ENCODE results near the gene KMT2B.

Gene KMT2B

DNA sequence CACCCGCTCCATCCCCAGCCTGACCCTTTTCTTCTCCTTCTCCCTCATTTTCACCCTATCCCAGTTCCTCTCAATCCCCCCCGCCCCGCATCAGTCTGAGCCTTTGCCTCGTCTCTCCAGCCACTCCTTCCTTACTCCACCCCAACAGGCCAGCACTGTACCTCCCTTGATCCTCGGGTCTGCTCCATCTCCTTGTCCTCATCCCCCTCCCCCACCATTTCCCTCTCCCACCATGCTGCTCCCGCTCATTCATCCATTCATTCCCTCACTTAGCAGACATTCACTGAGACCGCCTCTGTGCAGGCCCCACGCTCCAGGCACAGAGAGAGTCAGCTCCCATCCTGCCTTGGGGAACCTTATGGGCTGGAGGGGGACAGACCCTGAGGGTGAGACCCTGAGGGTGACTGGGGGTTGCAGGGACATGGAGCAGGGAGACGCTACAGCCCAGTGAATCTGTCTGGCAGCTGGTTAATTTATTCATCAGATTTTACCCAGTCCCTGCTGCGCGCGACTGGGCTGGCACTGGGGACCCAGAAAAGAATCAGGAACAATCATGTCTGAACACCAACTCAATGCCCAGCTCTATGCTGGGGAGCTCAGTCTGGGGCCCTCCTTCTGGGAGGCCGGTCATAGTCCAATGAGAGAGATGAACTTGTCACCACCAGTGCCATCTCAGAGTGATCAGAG lies 58.4 kb downstream of the KMT2B start:
- in situ Hi-C loops (cut with HindIII; ENCODE audit: low sequenced_read_pairs), result no loop called here

DNA sequence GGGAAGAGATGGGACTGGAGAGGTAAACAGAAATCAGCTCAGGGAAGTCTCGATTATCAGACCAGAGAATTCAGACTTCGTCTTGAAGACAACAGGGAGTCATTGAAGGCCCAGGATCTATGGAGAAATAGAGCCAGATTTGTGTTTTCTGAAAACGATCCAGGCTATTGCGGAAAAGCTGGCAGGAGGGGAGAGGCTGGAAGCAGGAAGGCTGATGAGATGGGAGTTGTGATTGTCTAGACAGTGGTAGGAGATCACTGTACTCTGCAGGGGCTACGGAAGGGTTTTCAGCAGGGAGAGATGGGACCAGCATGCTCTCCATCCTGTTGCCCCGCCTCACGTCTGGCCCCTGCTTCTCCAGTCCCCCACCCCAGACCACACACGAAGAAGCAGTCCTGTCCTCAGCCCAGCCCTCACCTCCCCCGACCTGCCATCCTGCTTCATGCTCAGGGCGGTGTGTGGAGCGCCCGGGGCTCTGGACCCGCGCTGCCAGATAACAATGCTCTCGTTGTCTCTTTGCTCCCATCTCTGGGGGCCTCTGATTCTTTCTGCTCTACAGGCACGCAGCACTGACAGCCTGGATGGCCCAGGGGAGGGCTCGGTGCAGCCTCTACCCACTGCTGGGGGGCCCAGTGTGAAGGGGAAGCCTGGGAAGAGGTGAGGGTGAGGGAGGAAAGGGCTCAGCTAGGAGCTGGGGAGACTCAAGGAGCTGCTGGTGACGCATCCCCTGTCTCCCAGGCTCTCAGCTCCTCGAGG lies 59.5 kb downstream of the KMT2B start:
- in situ Hi-C loops (cut with HindIII; ENCODE audit: low sequenced_read_pairs), result no loop called here

DNA sequence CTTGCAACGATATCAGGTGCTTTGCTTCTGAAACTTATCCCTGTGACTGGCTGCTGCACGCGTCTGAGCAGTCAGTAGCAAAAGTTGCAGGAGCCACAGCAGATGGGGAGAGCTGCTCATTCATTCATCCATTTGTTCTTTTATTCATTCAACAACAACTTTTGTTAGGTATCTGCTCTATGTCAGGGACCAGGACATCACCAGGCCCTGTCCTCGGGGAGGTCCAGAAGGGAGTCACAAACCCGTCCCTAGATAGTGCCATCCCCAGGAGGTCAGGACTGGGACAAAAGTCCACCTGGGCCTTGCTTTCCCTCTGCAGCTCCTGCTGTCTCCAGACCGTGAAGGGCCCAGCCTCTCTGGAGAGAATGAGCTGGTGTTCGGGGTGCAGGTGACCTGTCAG lies 60.2 kb downstream of the KMT2B start:
- in situ Hi-C loops (cut with HindIII; ENCODE audit: low sequenced_read_pairs), result no loop called here

DNA sequence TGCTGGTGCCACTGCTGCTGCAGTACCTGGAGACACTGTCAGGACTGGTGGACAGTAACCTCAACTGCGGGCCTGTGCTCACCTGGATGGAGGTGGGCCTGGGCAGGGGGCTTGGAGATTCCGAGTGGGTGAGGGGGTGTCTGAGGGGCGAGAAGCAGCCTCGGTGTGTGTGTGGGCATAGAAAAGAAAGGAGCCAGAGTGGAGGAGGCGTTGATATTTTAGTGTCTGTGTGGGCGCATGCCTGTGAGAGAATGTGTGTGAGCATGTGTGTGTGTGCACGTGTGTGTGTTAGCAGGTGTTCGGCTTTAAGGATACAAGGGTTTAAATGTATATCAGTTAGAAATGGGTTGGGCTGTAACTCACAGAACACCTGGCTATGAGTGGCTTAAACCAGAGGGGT lies 61.2 kb downstream of the KMT2B start:
- in situ Hi-C loops (cut with HindIII; ENCODE audit: low sequenced_read_pairs), result no loop called here

DNA sequence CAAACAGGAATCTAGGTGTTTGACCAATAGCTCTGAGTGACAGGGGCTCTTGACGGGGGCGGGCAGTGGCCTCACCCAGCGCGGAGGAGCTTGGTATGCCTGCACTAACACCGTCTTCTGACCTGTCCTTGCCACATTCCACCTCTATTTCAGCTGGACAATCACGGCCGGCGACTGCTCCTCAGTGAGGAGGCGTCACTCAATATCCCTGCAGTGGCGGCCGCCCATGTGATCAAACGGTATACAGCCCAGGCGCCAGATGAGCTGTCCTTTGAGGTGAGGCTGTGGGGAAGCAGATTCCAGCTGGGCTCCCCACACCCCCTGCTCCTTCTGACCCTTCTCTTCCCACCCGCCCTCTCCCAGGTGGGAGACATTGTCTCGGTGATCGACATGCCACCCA lies 62.3 kb downstream of the KMT2B start:
- in situ Hi-C loops (cut with HindIII; ENCODE audit: low sequenced_read_pairs), result no loop called here

DNA sequence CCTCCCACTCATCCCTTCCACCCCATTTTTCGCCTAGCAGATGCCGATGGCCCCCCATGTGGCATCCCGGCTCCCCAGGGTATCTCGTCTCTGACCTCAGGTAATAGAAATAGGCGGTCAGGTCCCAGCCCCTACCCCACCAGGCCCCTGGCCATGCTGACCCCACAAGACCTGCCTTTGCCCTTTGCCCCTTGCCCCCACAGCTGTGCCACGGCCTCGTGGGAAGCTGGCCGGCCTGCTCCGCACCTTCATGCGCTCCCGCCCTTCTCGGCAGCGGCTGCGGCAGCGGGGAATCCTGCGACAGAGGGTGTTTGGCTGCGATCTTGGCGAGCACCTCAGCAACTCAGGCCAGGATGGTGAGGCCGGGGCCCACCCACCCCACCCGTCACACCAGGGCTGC lies 62.9 kb downstream of the KMT2B start:
- in situ Hi-C loops (cut with HindIII; ENCODE audit: low sequenced_read_pairs), result no loop called here

DNA sequence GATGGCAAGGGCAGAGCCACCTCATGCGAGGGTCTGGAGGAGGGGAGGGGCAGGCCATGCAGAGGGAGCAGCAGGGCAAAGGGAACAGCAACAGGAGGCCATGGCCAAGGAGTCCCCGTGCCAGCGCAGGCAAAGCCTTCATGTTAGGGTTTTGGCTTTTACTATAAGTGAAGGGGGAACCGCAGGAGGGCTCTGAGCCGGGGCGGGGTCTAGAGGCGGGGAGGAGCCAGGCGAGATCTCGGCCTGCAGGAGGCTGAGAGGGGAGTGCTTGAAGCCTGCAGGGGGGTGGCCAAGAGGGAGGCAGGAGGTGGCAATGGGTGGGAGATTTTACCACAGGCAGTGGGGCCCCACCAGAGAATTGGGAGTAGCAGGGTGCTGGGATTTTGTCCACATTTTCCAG lies 63.8 kb downstream of the KMT2B start:
- in situ Hi-C loops (cut with HindIII; ENCODE audit: low sequenced_read_pairs), result no loop called here

DNA sequence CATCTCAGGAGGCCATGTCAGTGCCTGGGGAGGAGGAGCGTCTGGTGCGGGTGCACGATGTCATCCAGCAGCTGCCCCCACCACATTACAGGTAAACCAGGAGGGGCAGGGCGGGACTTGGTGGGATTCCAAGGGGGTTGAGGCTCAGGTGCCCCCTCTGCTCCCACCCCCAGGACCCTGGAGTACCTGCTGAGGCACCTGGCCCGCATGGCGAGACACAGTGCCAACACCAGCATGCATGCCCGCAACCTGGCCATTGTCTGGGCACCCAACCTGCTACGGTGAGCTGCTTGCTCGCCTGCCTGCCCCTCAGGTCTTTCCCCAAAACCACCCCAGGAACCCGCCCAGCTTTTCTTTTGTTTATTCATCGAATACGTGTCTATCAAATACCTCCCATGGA lies 64.8 kb downstream of the KMT2B start:
- in situ Hi-C loops (cut with HindIII; ENCODE audit: low sequenced_read_pairs), result no loop called here

DNA sequence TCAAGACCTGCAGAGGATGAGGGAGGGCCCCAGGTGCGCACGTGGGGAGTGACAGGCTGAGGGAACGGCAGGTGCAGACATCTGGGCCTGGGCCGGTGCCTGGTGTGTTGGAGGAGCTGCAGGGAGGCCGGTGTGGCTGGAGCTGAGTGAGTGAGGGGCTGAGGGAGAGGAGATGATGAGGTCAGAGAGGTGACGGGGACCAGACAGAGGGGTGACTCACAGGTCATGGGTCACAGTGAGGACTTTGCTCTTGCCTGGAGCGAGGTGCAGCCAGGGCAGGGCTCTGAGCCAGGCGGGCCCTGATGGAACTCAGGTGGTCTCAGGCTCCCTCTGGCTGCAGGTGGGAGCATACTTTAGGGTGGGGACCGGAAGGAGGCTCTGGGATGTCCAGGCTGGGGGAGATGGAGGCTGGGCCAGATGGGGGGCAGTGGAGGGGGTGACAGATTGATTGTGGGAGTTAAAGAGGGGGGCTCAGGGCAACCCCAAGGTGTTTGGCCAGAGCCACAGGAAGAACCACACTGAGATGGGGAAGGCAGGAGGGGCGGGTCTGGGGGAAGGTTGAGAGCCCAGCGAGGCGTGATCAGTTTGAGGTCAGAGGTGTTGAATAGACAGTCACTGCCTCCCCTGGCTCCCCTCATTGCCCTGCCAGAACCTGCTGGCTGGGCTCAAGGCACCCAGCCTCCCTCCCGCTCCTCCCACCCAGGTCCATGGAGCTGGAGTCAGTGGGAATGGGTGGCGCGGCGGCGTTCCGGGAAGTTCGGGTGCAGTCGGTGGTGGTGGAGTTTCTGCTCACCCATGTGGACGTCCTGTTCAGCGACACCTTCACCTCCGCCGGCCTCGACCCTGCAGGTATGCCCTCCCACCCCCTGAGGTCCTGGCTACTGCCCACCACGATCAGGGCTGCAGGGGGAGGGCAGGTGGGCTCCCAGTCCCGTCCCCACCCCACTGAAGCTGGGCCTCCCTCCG lies 65.9 kb downstream of the KMT2B start:
- in situ Hi-C loops (cut with HindIII; ENCODE audit: low sequenced_read_pairs), result no loop called here

DNA sequence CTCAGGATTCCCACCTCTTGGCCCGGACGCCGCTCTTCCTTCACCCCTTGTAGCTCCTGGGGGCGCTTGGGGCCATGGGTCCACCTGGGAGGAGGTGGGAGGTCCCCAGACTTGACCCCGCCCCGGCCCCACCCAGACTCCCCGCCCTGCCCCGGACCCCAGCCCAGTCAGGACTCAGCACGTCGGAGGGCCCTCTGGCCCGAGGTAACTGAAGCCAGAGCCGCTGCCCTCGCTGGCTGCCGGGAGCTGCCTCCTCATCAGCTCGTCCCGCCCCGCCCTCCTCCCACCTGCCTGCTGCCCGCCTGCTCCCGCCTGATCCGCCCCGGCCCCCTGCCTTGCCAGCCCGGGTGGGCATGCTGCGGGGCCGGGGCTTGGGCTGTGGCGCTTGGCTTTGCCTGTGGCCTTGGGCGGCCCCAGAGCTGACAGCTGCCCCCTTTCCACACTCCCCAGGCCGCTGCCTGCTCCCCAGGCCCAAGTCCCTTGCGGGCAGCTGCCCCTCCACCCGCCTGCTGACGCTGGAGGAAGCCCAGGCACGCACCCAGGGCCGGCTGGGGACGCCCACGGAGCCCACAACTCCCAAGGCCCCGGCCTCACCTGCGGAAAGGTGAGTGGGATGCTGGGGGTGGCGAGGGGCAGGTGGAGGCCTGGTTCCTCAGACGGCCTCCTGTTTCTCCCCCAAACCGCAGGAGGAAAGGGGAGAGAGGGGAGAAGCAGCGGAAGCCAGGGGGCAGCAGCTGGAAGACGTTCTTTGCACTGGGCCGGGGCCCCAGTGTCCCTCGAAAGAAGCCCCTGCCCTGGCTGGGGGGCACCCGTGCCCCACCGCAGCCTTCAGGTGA lies 66.9 kb downstream of the KMT2B start:
- in situ Hi-C loops (cut with HindIII; ENCODE audit: low sequenced_read_pairs), result no loop called here

DNA sequence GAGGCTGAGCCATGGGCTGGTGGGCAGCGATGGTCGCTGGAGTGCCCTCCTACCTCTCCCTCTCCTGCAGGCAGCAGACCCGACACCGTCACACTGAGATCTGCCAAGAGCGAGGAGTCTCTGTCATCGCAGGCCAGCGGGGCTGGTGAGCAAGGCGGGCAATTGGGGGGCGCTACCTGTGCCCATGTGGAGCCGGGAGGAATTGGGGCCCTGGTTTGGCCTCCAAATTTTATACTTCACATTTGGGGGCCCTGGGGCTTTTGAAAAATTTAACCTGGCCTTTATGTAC lies 67.5 kb downstream of the KMT2B start:
- in situ Hi-C loops (cut with HindIII; ENCODE audit: low sequenced_read_pairs), result no loop called here

DNA sequence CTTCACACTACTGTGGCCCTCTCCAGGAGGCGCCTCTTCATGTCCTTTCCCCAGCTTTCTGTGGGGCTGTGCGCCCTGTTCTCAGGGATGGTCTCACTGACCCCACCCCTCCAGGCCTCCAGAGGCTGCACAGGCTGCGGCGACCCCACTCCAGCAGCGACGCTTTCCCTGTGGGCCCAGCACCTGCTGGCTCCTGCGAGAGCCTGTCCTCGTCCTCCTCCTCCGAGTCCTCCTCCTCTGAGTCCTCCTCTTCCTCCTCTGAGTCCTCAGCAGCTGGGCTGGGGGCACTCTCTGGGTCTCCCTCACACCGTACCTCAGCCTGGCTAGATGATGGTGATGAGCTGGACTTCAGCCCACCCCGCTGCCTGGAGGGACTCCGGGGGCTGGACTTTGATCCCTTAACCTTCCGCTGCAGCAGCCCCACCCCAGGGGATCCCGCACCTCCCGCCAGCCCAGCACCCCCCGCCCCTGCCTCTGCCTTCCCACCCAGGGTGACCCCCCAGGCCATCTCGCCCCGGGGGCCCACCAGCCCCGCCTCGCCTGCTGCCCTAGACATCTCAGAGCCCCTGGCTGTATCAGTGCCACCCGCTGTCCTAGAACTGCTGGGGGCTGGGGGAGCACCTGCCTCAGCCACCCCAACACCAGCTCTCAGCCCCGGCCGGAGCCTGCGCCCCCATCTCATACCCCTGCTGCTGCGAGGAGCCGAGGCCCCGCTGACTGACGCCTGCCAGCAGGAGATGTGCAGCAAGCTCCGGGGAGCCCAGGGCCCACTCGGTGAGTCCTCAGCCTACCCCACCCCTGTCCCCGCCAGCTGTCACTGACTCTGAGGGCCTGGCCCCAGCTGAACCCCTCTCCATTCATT lies 68.7 kb downstream of the KMT2B start:
- in situ Hi-C loops (cut with HindIII; ENCODE audit: low sequenced_read_pairs), result no loop called here

DNA sequence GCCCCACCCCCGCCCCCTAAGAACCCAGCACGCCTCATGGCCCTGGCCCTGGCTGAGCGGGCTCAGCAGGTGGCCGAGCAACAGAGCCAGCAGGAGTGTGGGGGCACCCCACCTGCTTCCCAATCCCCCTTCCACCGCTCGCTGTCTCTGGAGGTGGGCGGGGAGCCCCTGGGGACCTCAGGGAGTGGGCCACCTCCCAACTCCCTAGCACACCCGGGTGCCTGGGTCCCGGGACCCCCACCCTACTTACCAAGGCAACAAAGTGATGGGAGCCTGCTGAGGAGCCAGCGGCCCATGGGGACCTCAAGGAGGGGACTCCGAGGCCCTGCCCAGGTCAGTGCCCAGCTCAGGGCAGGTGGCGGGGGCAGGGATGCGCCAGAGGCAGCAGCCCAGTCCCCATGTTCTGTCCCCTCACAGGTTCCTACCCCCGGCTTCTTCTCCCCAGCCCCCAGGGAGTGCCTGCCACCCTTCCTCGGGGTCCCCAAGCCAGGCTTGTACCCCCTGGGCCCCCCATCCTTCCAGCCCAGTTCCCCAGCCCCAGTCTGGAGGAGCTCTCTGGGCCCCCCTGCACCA lies 69.5 kb downstream of the KMT2B start:
- in situ Hi-C loops (cut with HindIII; ENCODE audit: low sequenced_read_pairs), result no loop called here

Data from DLD1 (cell line).